Testis (tissue), 3 donors: ENCODE measurements around the gene IL22RA1. TPM values are rescaled to one million over a fixed set of nuclear protein-coding genes. Genes with fewer than 3 reads are reported as not detected.

Experiments
- DNase-seq: peaks from one replicate; pipeline ENCODE4 v3.0.0-alpha.2; 2019
- H3K27ac ChIP-seq, 2 donors: fragments of 200-600 bp; sonication (generic); one replicate each; pipeline ENCODE4 v1.5.1; 2019
- H3K27me3 ChIP-seq: fragments of 200-600 bp; sonication (generic); one replicate; pipeline ENCODE4 v1.5.1; 2019
- H3K36me3 ChIP-seq: fragments of 200-600 bp; sonication (generic); one replicate; pipeline ENCODE4 v1.5.1; 2017; ENCODE audit warnings: low read depth; ENCODE audit errors: missing control alignments
- H3K4me1 ChIP-seq: fragments of 200-600 bp; sonication (generic); one replicate; pipeline ENCODE4 v1.5.1; 2019
- H3K4me3 ChIP-seq, 2 donors: fragments of 200-600 bp; sonication (generic); one replicate each; pipeline ENCODE4 v1.5.1; 2017 to 2019
- H3K9me3 ChIP-seq: fragments of 200-600 bp; sonication (generic); one replicate; pipeline ENCODE4 v1.5.1; 2017
- POLR2A ChIP-seq: fragments of 450-650 bp; IDR thresholded peaks from one replicate; pipeline ENCODE4 v1.6.1; 2017; ENCODE audit warnings: antibody characterized with exemption, mild to moderate bottlenecking, moderate library complexity
- WGBS, 2 donors: methylation state at CpG; one replicate each; pipeline ENCODE4 v1.1.5; 2018; 5-methylcytosine and 5-hydroxymethylcytosine counted together
- intact Hi-C: fragments of 100-400 bp; cut with DNase I; formaldehyde crosslinking; loops from one replicate; pipeline ENCODE4 v1.15.1; 2023; ENCODE audit warnings: low total_unique reads
- polyA plus RNA-seq: library from polyadenylated mRNA; stranded (reverse); fragments of 350-450 nt; fragmentation: Illumina TruSeq; extraction: RNeasy Lipid Tissue Mini Kit (QIAGEN cat#74804); gene quantifications from one replicate; pipeline ENCODE4 v1.2.3, GENCODE V29; 2014; ENCODE audit warnings: low read depth, low replicate concordance; ENCODE audit not compliant: insufficient read depth
- total RNA-seq, 2 donors: library from RNA; depleted of rRNA; stranded (reverse); fragments of >200 nt; gene quantifications; one replicate each; pipeline ENCODE4 v1.2.3, GENCODE V29; 2016
- TF ChIP-seq, protein P1 (sequence below), 3 experiments: fragments of 450-650 bp in 2 of 3; fragments of 200-600 bp in 1 of 3; sonication (generic) in 1 of 3; IDR thresholded peaks; one replicate each; pipeline ENCODE4 v1.5.1; 2016 to 2019; ENCODE audit warnings: antibody characterized with exemption in 3 of 3, mild to moderate bottlenecking in 2 of 3, moderate library complexity in 1 of 3

Gene IL22RA1
- total and polyA plus RNA-seq, 3 donors from 2014 or later = 0.31 to 0.95 (median 0.93) TPM

DNA sequence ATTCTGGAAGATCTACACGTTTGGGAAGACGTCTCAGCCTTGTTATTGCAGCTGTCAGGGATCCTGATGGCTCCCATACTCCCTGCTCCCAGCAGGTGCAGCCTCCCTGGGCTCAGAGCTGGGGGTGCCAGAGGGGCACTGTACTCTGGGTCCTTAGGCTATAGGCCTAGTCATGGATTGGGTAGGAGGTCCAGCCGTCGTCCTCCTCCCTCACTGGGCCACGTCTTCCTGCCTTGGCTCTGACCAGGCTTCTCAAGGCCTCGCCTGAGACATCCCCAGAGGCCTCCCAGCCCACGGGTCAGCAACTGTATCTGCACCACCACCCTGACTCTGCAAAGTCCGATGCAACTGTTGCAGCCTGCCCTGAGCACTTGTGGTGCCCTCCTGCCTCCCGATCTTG lies 49.2 kb downstream of the IL22RA1 start:
- 58 to 64% methylated on average over 8 to 9 of the region's 9 CpGs for WGBS, 2 donors

DNA sequence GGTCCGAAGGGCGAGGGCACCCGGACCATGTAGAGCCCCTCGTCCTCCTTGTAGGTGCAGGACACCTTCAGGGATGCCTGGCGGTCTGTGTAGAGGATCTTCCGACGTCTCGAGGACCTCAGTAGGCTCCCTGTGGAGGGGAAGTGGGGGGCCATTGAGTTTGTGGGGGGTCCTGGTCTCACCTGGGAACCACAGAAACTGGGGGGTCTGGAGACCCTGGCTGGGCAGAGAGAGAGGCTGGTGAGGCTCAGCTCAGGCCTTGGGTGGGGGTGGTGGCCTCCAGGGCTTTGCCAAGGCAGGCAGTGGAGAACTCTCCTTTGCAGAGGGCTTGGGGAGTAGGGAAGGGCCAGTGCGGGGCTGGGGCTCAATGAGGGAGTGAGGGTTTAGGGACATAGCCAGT lies 50.0 kb downstream of the IL22RA1 start:
- Histone ChIP-seq H3K27ac (no peak overlapping the region), H3K9me3 (no peaks in the 10 kb centered on the region)
- WGBS, 2 donors = 96 to 97% methylated on average over 2 to 9 of the region's 9 CpGs

More for the DNA sequence above, 49.2 kb downstream of the IL22RA1 start:
- DNase-seq = no peak
- Histone ChIP-seq H3K27ac (no peak overlapping the region), H3K9me3 (no peaks in the 10 kb centered on the region), H3K4me3 (no peak overlapping the region), H3K36me3 (no peaks in the 10 kb centered on the region), H3K27me3 (no peaks in the 10 kb centered on the region), H3K4me1 (peaks cover 7% of the 10 kb centered on the region)
- TF ChIP-seq POLR2A = no peak
- TF ChIP-seq, protein P1, sequence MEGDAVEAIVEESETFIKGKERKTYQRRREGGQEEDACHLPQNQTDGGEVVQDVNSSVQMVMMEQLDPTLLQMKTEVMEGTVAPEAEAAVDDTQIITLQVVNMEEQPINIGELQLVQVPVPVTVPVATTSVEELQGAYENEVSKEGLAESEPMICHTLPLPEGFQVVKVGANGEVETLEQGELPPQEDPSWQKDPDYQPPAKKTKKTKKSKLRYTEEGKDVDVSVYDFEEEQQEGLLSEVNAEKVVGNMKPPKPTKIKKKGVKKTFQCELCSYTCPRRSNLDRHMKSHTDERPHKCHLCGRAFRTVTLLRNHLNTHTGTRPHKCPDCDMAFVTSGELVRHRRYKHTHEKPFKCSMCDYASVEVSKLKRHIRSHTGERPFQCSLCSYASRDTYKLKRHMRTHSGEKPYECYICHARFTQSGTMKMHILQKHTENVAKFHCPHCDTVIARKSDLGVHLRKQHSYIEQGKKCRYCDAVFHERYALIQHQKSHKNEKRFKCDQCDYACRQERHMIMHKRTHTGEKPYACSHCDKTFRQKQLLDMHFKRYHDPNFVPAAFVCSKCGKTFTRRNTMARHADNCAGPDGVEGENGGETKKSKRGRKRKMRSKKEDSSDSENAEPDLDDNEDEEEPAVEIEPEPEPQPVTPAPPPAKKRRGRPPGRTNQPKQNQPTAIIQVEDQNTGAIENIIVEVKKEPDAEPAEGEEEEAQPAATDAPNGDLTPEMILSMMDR (IDR thresholded peaks at IDR 0.05) = no peak
- intact Hi-C loops = no loop called here

DNA sequence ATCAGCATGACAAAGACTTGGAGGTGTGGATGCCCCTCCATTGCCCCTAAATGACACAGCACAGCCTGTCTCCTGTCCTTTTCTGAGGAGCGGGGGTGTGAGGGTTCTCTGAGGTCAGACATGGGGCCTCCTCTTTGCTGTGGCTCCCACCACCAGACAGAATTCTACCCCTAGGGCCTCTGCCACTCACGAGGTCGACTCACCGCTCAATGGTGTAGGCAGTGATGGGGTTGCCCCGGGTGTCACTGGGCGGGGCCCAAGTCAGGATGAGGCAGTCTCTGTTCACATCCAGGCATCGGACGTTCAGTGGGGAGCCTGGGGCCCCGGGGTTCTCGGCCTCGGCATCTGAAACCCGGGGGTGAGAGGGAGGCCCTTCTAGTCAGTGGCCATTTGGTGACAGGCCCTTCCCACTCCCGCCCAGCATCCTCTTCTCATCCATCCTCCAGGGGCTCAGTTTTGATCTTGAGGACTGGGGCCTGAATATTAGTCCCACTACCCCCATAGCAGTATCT lies 50.9 kb downstream of the IL22RA1 start:
- intact Hi-C loops = no loop called here
- H3K4me3 ChIP-seq = no peak overlapping the region
- H3K27ac ChIP-seq = no peak overlapping the region
- TF ChIP-seq, protein P1 (IDR thresholded peaks at IDR 0.05) = no peak
- no peak for TF ChIP-seq POLR2A
- 87 to 94% methylated on average over 6 to 13 of the region's 13 CpGs for WGBS, 2 donors
- no peaks in the 10 kb centered on the region for H3K9me3 ChIP-seq
- peaks cover 7% of the 10 kb centered on the region for H3K4me1 ChIP-seq
- DNase-seq = no peak
- no peaks in the 10 kb centered on the region for H3K36me3 ChIP-seq
- H3K27me3 ChIP-seq = no peaks in the 10 kb centered on the region

More for the DNA sequence above, 50.0 kb downstream of the IL22RA1 start:
- intact Hi-C loops = no loop called here
- TF ChIP-seq, protein P1 (IDR thresholded peaks at IDR 0.05) = no peak
- TF ChIP-seq POLR2A = no peak
- Histone ChIP-seq H3K4me3 (no peak overlapping the region), H3K27me3 (no peaks in the 10 kb centered on the region), H3K4me1 (peaks cover 7% of the 10 kb centered on the region), H3K36me3 (no peaks in the 10 kb centered on the region)
- no peak for DNase-seq

DNA sequence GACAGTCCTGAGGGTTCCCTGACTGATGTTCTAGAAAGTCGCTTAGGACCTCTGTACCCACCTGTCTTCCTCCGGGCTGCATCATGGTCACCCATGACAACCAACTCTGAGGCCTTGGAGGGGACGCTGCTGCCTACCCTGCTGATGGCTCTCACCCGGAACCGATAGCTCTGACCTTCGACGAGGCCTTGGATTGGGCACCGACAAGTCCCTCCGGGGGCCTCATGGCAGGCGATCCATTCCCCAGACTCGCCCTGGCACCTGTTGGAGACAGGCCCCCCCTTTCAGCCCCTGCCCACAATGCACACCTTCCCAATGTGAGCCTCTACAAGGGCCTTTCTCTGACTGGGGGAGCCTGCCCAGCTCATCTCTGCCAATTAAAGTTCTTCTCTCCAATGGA lies 52.2 kb downstream of the IL22RA1 start:
- TF ChIP-seq, protein P1 (IDR thresholded peaks at IDR 0.05) = no peak
- no peak for TF ChIP-seq POLR2A
- intact Hi-C loops = no loop called here
- no peak for DNase-seq
- Histone ChIP-seq H3K9me3 (no peaks in the 10 kb centered on the region), H3K36me3 (no peaks in the 10 kb centered on the region), H3K27me3 (no peaks in the 10 kb centered on the region), H3K27ac (no peak overlapping the region), H3K4me1 (peaks cover 3% of the 10 kb centered on the region), H3K4me3 (no peak overlapping the region)
- 80 to 97% methylated on average over 9 to 11 of the region's 11 CpGs for WGBS, 2 donors
